Glutamatergic neuron (in vitro differentiated cells): ENCODE results near the gene PCBP4. TPM values are rescaled to one million over a fixed set of nuclear protein-coding genes. Genes with fewer than 3 reads are reported as not detected.

Experiments
- DNase-seq: peaks from one replicate; pipeline ENCODE4 v3.0.0; 2022
- H3K27ac Mint-ChIP-seq: one replicate; pipeline ENCODE4 v1.8.0; 2020; ENCODE audit warnings: mild to moderate bottlenecking, mixed read lengths, inconsistent platforms; ENCODE audit not compliant: unreplicated experiment
- H3K27me3 Mint-ChIP-seq: one replicate; pipeline ENCODE4 v1.8.0; 2020; ENCODE audit warnings: mild to moderate bottlenecking, moderate library complexity, mixed read lengths, inconsistent platforms; ENCODE audit not compliant: unreplicated experiment
- H3K36me3 Mint-ChIP-seq: one replicate; pipeline ENCODE4 v1.8.0; 2020; ENCODE audit warnings: mild to moderate bottlenecking, mixed read lengths, inconsistent platforms; ENCODE audit not compliant: unreplicated experiment
- H3K4me1 Mint-ChIP-seq: one replicate; pipeline ENCODE4 v1.8.0; 2020; ENCODE audit warnings: mild to moderate bottlenecking, low read depth, mixed read lengths, inconsistent platforms; ENCODE audit not compliant: unreplicated experiment
- H3K4me3 Mint-ChIP-seq: one replicate; pipeline ENCODE4 v1.8.0; 2020; ENCODE audit warnings: mild to moderate bottlenecking, mixed read lengths, inconsistent platforms; ENCODE audit not compliant: unreplicated experiment
- H3K9me3 Mint-ChIP-seq: one replicate; pipeline ENCODE4 v1.8.0; 2020; ENCODE audit warnings: mild to moderate bottlenecking, moderate library complexity, mixed read lengths, inconsistent platforms; ENCODE audit not compliant: unreplicated experiment
- total RNA-seq: library from RNA; stranded (reverse); fragmentation: NEBNext Ultra II Directional; extraction: Animal tissue kit (Norgen Biotek cat#: 25700); gene quantifications from one replicate; pipeline ENCODE4 v1.2.1, GENCODE V29; 2021; ENCODE audit not compliant: unreplicated experiment
- TF ChIP-seq, protein P1 (sequence below): fragments of 200-600 bp; sonication (generic); IDR thresholded peaks from one replicate; pipeline ENCODE4 v1.5.0; 2021; ENCODE audit not compliant: partially characterized antibody, unreplicated experiment

The PCBP4 gene
- total RNA-seq, 1 donor from 2014 or later: 1,577 TPM

DNA sequence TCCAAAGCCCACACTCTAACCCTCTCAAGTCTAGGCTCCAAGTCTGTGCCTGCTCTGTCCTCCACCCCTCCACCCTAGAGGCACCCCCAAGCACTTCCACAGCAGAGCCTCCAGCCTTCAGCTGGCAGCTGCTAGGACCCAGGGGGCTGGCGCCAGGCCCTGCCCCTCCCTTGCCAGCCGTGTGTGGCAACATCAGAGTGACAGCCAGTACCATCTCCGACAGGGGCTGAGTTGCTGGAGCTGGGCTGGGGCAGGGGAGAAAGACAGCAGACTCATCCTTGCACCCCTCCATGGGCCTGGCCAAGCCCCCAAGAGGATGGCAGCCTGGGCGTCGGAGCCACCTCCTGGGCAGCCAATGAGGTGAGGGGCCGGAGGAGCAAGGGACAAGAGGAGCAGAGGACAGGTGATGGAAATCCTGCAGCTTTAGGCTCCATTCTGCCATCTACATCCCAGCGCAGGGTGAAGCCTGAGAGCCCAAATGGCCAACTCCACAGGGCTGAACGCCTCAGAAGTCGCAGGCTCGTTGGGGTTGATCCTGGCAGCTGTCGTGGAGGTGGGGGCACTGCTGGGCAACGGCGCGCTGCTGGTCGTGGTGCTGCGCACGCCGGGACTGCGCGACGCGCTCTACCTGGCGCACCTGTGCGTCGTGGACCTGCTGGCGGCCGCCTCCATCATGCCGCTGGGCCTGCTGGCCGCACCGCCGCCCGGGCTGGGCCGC lies 11.9 kb downstream of the PCBP4 start, which contains the start of gene GPR62:
TSS of gene GPR62 (plus strand) at position 207 of the 718 bp plus-strand sequence. CDS start at position 479, 272 bp downstream.
- Mint-ChIP-seq H3K27ac (peak within 1 kb of the TSS; percentile 33), H3K36me3 (peaks cover 5% of the 10 kb centered on the region), H3K27me3 (peaks cover 25% of the 10 kb centered on the region), H3K9me3 (peaks cover 30% of the 10 kb centered on the region), H3K4me3 (no peak within 1 kb of the TSS), H3K4me1 (peaks cover 24% of the 10 kb centered on the region)
- no peak for DNase-seq
- TF ChIP-seq, protein P1, sequence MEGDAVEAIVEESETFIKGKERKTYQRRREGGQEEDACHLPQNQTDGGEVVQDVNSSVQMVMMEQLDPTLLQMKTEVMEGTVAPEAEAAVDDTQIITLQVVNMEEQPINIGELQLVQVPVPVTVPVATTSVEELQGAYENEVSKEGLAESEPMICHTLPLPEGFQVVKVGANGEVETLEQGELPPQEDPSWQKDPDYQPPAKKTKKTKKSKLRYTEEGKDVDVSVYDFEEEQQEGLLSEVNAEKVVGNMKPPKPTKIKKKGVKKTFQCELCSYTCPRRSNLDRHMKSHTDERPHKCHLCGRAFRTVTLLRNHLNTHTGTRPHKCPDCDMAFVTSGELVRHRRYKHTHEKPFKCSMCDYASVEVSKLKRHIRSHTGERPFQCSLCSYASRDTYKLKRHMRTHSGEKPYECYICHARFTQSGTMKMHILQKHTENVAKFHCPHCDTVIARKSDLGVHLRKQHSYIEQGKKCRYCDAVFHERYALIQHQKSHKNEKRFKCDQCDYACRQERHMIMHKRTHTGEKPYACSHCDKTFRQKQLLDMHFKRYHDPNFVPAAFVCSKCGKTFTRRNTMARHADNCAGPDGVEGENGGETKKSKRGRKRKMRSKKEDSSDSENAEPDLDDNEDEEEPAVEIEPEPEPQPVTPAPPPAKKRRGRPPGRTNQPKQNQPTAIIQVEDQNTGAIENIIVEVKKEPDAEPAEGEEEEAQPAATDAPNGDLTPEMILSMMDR: no peak

DNA sequence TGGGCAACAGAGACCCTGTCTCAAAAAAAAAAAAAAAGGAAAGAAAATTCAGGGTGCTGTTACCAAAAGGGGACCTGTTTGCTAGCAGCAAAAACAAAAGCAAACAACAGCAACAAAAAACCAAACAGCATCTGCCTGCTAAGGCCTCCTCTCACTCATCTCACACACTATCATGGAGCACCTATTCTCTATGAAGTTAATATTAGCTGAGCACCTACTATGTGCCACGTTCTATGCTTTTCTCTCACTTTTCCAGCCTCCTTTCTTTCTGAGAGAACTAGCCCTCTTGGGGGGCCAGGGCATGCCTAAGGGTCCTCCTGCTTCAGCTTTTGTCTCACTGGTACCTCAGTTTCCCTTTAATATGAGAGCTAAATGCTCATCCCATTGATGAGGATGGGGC lies 12.5 kb downstream of the PCBP4 start:
- H3K36me3 Mint-ChIP-seq: peaks cover 5% of the 10 kb centered on the region
- peaks cover 21% of the 10 kb centered on the region for H3K4me1 Mint-ChIP-seq
- TF ChIP-seq, protein P1: no peak
- no peak overlapping the region for H3K4me3 Mint-ChIP-seq
- H3K9me3 Mint-ChIP-seq: peaks cover 31% of the 10 kb centered on the region
- H3K27ac Mint-ChIP-seq: no peak overlapping the region
- DNase-seq: no peak
- H3K27me3 Mint-ChIP-seq: peaks cover 24% of the 10 kb centered on the region

DNA sequence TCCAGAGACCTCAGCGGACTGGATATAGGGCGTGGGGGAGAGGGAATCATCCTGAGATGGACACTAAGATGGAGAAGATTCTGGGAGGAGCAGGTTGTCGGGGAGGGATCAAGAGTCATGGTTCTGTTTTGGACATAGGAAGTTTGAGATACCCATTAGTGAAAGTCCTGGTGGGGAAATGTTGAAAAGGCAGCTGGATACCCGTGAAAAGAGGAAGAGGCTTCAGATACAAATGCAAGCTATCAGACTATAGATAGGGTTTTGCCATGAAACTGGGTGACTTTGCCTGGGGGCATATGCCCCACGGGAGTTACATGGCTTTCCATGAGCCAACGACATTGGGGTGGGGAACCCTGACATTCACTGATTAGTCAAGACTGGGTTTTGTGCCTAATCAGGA lies 13.1 kb downstream of the PCBP4 start:
- no peak for DNase-seq
- peak overlapping the region; percentile 59 for H3K27ac Mint-ChIP-seq
- H3K4me3 Mint-ChIP-seq: peak overlapping the region; percentile 65
- peaks cover 24% of the 10 kb centered on the region for H3K27me3 Mint-ChIP-seq
- TF ChIP-seq, protein P1: no peak
- H3K36me3 Mint-ChIP-seq: peaks cover 5% of the 10 kb centered on the region
- H3K9me3 Mint-ChIP-seq: peaks cover 31% of the 10 kb centered on the region
- peaks cover 20% of the 10 kb centered on the region for H3K4me1 Mint-ChIP-seq

DNA sequence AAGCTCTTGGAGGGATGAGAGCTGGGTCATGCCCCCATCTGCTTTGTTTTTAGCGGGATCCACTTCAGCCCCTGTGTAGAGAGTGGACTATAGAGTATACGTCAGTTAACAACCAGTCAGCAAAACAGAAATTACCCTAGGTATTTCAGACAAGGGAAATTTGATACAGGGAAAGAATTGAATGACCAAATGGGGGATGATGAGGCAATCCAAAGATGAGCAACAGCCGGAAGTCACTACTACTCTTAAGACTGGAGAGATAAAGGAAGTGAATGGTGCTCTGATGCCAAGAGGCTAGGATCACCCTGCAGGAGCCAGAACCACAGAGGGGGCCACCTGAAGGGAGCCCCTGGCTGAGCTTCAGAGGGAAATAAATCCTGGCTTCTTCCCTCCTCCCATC lies 13.8 kb downstream of the PCBP4 start:
- H3K4me1 Mint-ChIP-seq: peaks cover 20% of the 10 kb centered on the region
- TF ChIP-seq, protein P1: no peak
- H3K36me3 Mint-ChIP-seq: peaks cover 5% of the 10 kb centered on the region
- H3K27me3 Mint-ChIP-seq: peaks cover 27% of the 10 kb centered on the region
- H3K27ac Mint-ChIP-seq: peak overlapping the region; percentile 10
- H3K9me3 Mint-ChIP-seq: peaks cover 33% of the 10 kb centered on the region
- DNase-seq: no peak
- no peak overlapping the region for H3K4me3 Mint-ChIP-seq

DNA sequence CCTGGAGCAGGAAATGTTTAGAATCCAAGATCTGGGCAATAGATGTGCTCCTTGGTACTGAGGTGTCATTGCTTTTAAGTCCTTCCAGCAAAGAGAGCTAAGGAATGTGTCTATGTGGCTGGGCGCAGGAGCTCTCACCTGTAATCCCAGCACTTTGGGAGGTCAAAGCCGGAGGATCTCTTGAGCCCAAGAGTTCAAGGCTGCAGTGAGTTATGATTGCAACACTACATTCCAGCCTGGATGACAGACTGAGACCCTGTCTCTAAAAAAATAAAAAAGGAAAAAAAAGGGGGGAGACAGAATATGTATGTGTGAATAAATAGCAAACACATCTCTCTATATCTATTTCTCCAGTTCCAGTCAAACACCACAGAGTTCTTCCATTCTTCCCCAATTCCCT lies 16.4 kb downstream of the PCBP4 start:
- no peak for DNase-seq
- peaks cover 23% of the 10 kb centered on the region for H3K27me3 Mint-ChIP-seq
- peaks cover 5% of the 10 kb centered on the region for H3K36me3 Mint-ChIP-seq
- H3K4me3 Mint-ChIP-seq: no peak overlapping the region
- peaks cover 39% of the 10 kb centered on the region for H3K9me3 Mint-ChIP-seq
- peaks cover 17% of the 10 kb centered on the region for H3K4me1 Mint-ChIP-seq
- TF ChIP-seq, protein P1: no peak
- H3K27ac Mint-ChIP-seq: no peak overlapping the region
